HL-60 (cell line): ENCODE results near the gene MYO15A.

Experiments used
- DNase-seq, 2 experiments: peaks; one replicate each; pipeline ENCODE4 v3.0.0-alpha.2; 2010 to 2020; ENCODE audit warnings: low read depth in 1 of 2, low spot score in 1 of 2
- H3K27ac ChIP-seq: fragments of 250-450 bp; sonication (Bioruptor Pico); replicated peaks from 2 replicates; pipeline ENCODE4 v1.5.1; 2020; ENCODE audit warnings: mild to moderate bottlenecking, moderate library complexity
- H3K27me3 ChIP-seq: fragments of 250-450 bp; sonication (Bioruptor Pico); 2 replicates; pipeline ENCODE4 v1.5.1; 2021; ENCODE audit warnings: mild to moderate bottlenecking, moderate library complexity; ENCODE audit not compliant: insufficient read depth, poor library complexity, severe bottlenecking
- H3K4me3 ChIP-seq: replicated peaks from 2 replicates; pipeline ENCODE4 v1.5.1; 2011; ENCODE audit warnings: mild to moderate bottlenecking, control low read depth, low read length; ENCODE audit not compliant: insufficient read depth
- GABPA ChIP-seq: IDR thresholded peaks from 2 replicates; pipeline ENCODE4 v1.6.1; 2012; ENCODE audit warnings: low read depth
- POLR2AphosphoS5 ChIP-seq: IDR thresholded peaks from 2 replicates; pipeline ENCODE4 v1.6.1; 2012; ENCODE audit warnings: low read depth
- SPI1 ChIP-seq: IDR thresholded peaks from 2 replicates; pipeline ENCODE4 v1.6.1; 2012; ENCODE audit warnings: low read depth, mild to moderate bottlenecking, borderline replicate concordance
- TF ChIP-seq, protein P1 (sequence below): IDR thresholded peaks from one replicate; pipeline ENCODE4 v1.5.1; 2011; ENCODE audit warnings: low read length, control low read depth, inconsistent platforms; ENCODE audit not compliant: insufficient read depth
- TF ChIP-seq, protein P2 (sequence below): IDR thresholded peaks from 2 replicates; pipeline ENCODE4 v1.6.1; 2012; ENCODE audit warnings: low read depth; ENCODE audit not compliant: insufficient replicate concordance

MYO15A gene

DNA sequence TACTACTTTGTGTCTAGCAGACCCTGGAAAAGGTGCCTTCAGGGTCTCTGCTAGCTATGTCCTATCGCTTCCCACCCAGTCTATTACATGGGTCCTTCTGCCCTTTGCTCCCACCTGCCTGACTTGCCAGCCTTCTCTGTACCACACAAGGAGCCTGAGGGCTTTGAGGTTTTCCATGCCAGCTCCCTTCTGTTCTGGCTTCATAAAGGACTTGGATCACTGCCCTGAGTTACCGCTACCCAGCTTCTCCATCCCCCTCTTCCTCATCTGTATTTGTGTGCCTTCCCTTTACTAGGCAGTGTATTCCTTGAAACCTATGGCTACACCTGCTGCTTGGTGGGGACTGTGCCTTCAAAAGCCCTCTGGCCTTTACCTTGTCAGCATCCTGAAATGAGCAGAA, 97.3 kb downstream of the MYO15A start:
- no peak for TF ChIP-seq POLR2AphosphoS5
- TF ChIP-seq GABPA, result no peak
- TF ChIP-seq, protein P1, sequence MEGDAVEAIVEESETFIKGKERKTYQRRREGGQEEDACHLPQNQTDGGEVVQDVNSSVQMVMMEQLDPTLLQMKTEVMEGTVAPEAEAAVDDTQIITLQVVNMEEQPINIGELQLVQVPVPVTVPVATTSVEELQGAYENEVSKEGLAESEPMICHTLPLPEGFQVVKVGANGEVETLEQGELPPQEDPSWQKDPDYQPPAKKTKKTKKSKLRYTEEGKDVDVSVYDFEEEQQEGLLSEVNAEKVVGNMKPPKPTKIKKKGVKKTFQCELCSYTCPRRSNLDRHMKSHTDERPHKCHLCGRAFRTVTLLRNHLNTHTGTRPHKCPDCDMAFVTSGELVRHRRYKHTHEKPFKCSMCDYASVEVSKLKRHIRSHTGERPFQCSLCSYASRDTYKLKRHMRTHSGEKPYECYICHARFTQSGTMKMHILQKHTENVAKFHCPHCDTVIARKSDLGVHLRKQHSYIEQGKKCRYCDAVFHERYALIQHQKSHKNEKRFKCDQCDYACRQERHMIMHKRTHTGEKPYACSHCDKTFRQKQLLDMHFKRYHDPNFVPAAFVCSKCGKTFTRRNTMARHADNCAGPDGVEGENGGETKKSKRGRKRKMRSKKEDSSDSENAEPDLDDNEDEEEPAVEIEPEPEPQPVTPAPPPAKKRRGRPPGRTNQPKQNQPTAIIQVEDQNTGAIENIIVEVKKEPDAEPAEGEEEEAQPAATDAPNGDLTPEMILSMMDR, result no peak
- TF ChIP-seq SPI1, result no peak
- TF ChIP-seq, protein P2, sequence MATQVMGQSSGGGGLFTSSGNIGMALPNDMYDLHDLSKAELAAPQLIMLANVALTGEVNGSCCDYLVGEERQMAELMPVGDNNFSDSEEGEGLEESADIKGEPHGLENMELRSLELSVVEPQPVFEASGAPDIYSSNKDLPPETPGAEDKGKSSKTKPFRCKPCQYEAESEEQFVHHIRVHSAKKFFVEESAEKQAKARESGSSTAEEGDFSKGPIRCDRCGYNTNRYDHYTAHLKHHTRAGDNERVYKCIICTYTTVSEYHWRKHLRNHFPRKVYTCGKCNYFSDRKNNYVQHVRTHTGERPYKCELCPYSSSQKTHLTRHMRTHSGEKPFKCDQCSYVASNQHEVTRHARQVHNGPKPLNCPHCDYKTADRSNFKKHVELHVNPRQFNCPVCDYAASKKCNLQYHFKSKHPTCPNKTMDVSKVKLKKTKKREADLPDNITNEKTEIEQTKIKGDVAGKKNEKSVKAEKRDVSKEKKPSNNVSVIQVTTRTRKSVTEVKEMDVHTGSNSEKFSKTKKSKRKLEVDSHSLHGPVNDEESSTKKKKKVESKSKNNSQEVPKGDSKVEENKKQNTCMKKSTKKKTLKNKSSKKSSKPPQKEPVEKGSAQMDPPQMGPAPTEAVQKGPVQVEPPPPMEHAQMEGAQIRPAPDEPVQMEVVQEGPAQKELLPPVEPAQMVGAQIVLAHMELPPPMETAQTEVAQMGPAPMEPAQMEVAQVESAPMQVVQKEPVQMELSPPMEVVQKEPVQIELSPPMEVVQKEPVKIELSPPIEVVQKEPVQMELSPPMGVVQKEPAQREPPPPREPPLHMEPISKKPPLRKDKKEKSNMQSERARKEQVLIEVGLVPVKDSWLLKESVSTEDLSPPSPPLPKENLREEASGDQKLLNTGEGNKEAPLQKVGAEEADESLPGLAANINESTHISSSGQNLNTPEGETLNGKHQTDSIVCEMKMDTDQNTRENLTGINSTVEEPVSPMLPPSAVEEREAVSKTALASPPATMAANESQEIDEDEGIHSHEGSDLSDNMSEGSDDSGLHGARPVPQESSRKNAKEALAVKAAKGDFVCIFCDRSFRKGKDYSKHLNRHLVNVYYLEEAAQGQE, result no peak
- no peak for DNase-seq
- Histone ChIP-seq H3K27ac (no peak overlapping the region), H3K27me3 (no peaks in the 10 kb centered on the region), H3K4me3 (no peak overlapping the region)

DNA sequence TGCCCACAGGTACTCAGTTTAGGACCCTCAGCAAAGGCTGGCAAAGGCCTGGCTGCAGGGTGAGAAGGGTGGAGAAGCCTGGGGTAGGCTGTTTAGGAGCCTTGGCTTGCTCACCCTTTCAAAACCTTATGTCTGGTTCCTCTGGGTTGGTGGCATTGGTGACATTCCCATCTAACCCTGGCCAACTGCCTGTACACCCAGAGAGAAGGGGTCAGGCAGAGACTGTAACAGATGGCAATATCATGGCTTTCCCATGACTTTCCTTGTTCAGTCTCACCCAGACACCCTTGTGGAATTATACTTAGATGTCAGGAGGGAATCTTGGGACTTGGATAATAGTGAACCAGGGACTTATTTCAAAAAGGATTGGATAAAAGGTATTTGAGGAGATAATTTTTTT, 98.4 kb downstream of the MYO15A start:
- H3K27ac ChIP-seq, result no peak overlapping the region
- DNase-seq, result no peak
- H3K4me3 ChIP-seq, result no peak overlapping the region
- H3K27me3 ChIP-seq, result no peaks in the 10 kb centered on the region
- TF ChIP-seq, protein P2, result no peak
- no peak for TF ChIP-seq GABPA
- TF ChIP-seq, protein P1, result no peak
- TF ChIP-seq SPI1, result no peak
- no peak for TF ChIP-seq POLR2AphosphoS5

DNA sequence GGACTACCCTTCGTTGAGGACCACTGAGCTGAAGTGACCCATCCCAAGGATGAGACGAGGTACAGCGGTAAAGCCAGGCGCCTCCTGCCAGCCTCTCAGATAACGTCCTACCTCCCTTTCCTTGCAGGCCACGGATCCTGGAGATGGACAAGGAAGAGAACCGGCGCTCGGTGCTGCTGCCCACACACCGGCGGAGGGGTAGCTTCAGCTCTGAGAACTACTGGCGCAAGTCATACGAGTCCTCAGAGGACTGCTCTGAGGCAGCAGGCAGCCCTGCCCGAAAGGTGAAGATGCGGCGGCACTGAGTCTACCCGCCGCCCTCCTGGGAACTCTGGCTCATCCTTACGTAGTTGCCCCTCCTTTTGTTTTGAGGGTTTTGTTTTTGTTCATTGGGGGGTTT, 99.5 kb downstream of the MYO15A start:
- DNase-seq, result no peak
- no peaks in the 10 kb centered on the region for H3K27me3 ChIP-seq
- TF ChIP-seq GABPA (no peak), SPI1 (no peak), POLR2AphosphoS5 (no peak)
- TF ChIP-seq, protein P1, result no peak
- TF ChIP-seq, protein P2, result no peak
- no peak overlapping the region for H3K4me3 ChIP-seq
- H3K27ac ChIP-seq, result no peak overlapping the region
